B cell (primary cell): ENCODE data around the gene STMN3.

Source experiments
- EZH2 ChIP-seq: IDR thresholded peaks from 2 replicates; pipeline ENCODE4 v1.6.1; 2012; ENCODE audit warnings: borderline replicate concordance, low read depth, mild to moderate bottlenecking, moderate library complexity, low read length; ENCODE audit not compliant: insufficient read depth, poor library complexity, severe bottlenecking
- TF ChIP-seq, protein P1 (sequence below): fragments of 200-600 bp; IDR thresholded peaks from one replicate; pipeline ENCODE4 v1.8.0; 2022; ENCODE audit warnings: antibody characterized with exemption, mild to moderate bottlenecking

DNA sequence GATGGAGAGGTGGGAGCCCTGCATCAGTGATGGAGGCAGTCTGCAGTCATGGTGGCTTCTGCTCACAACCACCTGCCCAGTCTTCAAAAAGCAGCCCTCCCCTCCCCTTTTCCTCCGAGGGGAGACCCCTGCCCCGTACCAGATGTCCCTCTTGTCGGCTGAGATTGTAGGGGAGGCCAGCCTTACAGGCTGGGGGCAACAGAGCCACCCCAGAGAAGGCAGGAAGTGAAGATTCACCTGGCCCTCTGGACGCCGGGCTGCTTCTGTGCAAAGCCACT lies 47.8 kb upstream of the STMN3 start:
- TF ChIP-seq, protein P1, sequence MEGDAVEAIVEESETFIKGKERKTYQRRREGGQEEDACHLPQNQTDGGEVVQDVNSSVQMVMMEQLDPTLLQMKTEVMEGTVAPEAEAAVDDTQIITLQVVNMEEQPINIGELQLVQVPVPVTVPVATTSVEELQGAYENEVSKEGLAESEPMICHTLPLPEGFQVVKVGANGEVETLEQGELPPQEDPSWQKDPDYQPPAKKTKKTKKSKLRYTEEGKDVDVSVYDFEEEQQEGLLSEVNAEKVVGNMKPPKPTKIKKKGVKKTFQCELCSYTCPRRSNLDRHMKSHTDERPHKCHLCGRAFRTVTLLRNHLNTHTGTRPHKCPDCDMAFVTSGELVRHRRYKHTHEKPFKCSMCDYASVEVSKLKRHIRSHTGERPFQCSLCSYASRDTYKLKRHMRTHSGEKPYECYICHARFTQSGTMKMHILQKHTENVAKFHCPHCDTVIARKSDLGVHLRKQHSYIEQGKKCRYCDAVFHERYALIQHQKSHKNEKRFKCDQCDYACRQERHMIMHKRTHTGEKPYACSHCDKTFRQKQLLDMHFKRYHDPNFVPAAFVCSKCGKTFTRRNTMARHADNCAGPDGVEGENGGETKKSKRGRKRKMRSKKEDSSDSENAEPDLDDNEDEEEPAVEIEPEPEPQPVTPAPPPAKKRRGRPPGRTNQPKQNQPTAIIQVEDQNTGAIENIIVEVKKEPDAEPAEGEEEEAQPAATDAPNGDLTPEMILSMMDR, result no peak
- TF ChIP-seq EZH2, result no peak
